ENCODE measurements around the gene SLF2. TPM values are rescaled to one million over a fixed set of nuclear protein-coding genes. Genes with fewer than 3 reads are reported as not detected.
"Not testable (repeated sequence)": the region's sequence is repeated elsewhere in the genome, so short reads cannot be mapped to it uniquely, and the experiment has no call there.

The SLF2 gene
- total RNA-seq, 3 donors from 2014 or later = 16.6 to 18.6 (median 17.6) TPM

DNA sequence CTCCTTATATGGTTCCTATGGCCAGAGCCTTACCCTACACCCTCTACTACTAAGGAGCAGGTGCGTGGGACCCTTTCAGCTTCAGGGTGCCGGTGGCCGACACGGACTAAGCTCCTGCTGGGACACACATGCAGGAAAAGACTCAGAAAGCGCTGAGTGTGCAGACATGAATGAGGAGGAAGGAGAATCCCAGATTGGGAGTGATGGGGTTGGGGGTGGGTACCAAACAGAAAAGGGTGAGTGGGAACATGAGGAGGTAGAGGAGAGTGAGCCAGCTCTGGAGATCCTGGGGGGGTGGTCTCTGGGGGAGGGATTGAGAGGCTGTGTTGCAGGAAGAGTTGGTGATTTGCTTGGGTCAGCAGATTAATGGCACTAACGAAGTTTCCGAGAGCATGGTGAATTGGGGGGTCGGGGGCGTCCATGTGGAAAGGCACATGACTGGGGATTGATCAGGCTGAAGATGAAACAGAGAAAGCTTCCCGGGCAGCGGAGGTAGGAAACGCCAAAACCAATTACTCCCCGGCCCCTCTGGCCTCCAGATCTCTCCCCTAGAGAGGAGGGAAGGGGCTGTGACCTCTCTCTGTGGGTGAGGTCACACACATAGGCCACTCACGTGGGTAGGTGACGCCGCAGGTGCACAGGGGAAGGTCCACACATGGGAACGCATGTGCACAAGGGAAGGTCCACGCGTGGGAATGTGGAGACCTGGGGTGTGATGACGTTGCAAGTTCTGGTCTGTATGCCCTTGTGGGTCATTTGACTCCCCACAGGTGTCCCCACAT is 37.9 kb upstream of the SLF2 start:
- DNase-seq (no peak), ATAC-seq (no peak)
- Mint-ChIP-seq H3K4me3 (no peak overlapping the region), H3K9me3 (no peaks in the 10 kb centered on the region), H3K4me1 (ENCODE audit: low read depth) (no peaks in the 10 kb centered on the region), H3K27me3 (ENCODE audit: low read depth) (peaks cover 37% of the 10 kb centered on the region), H3K36me3 (ENCODE audit: insufficient read depth) (no peaks in the 10 kb centered on the region)

DNA sequence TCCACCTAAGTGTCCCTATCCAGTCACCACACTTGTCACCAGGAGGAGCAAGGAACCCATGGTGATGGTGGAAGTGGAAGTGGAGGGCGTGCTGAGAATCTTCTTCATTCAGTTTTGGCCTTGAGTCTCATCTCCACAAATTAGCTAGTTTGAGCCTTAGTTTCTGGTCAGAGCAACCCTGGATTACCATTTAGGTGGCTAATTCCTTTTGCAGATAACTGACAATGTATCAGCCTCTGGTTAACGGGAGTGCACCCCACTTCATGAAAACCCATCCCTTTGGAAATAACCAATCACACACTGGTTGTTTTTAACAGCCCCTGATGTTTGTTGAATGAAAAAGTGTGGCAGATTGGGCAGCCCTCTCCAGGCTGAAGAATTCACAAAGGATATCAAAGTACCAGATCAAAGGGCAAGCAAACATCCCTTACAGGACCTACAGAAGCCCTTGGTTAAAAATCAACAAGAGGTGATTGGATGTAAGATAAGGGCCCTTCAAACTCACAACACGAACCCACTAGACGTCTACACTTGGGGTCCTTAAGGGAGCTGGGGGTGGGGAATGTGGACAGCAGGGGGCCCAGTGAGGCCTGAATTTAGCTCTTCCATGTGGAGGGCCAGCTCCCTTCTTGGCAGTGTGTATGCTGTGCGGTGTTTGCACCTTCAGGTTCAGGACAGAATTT is 37.1 kb upstream of the SLF2 start:
- no peaks in the 10 kb centered on the region for H3K36me3 Mint-ChIP-seq (ENCODE audit: insufficient read depth)
- no peak for ATAC-seq
- H3K9me3 Mint-ChIP-seq = no peaks in the 10 kb centered on the region

DNA sequence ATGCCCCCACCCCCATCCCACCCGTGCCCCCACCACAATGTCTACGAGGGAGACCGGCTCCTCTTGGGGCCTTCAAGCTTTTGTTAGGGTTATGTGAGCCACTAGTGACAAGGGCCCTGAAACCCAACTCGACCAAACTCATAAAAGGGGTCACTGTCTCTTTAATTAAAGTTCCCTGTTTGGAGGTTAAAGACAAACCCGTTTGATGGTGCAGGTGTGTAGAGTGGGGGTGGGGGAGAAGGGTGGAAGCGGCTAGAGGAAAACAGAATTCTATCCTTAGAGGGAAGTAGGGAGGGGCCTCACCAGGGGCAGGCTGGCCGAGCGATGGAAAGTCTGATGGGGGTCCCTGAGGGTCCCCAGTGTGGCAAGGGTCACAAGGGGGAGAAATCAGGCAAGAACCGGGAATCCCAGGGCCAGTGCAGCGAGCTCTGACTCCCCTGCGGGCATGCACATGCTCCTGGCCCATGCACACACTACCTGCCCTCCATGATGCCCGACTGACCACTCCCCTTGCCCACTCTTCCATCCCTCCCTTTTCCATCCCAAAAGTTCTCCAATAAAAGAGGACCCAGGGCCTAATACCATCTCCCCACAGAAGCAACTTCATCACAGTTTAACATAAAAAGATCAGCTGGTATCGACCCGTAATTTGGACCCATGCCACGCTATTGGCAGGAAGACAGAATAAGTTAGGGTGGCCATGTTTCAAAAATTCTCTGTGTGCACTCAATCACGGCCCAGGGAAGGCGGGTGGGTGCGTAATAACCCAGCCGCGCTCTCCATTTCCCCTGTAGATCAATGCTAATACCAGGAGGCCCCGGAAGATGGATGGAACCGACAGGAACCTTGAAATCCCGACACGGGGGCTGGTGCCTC is 35.9 kb upstream of the SLF2 start:
- ATAC-seq (no peak), DNase-seq (no peak)
- no peaks in the 10 kb centered on the region for H3K36me3 Mint-ChIP-seq (ENCODE audit: insufficient read depth)
- peaks cover 37% of the 10 kb centered on the region for H3K27me3 Mint-ChIP-seq (ENCODE audit: low read depth)
- H3K4me3 Mint-ChIP-seq = no peak overlapping the region
- no peaks in the 10 kb centered on the region for H3K4me1 Mint-ChIP-seq (ENCODE audit: low read depth)
- no peaks in the 10 kb centered on the region for H3K9me3 Mint-ChIP-seq

More for the DNA sequence above, 37.1 kb upstream of the SLF2 start:
- no peaks in the 10 kb centered on the region for H3K4me1 Mint-ChIP-seq (ENCODE audit: low read depth)
- peaks cover 37% of the 10 kb centered on the region for H3K27me3 Mint-ChIP-seq (ENCODE audit: low read depth)
- H3K4me3 Mint-ChIP-seq = no peak overlapping the region
- no peak for DNase-seq

DNA sequence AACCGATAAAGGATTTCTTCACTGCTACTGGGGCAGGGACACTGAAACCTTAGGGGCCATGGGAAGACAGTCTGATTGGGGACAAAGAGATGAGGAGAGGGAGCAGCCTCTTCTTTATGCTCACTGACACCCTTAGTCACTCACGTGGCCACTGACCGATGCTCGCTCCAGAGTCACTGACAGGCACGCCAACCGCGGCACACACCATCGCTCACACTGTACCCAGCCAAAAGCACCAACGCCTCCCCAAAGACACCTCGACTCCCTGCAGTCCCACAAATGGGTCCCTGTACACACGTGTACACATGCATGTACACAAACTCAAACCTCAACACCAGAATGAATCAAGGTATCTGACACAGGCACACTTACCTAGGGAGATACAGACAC is 35.3 kb upstream of the SLF2 start:
- H3K27me3 Mint-ChIP-seq (ENCODE audit: low read depth) = peaks cover 37% of the 10 kb centered on the region
- no peaks in the 10 kb centered on the region for H3K36me3 Mint-ChIP-seq (ENCODE audit: insufficient read depth)
- no peaks in the 10 kb centered on the region for H3K9me3 Mint-ChIP-seq
- ATAC-seq (no peak), DNase-seq (no peak)
- H3K4me3 Mint-ChIP-seq = no peak overlapping the region
- no peaks in the 10 kb centered on the region for H3K4me1 Mint-ChIP-seq (ENCODE audit: low read depth)

DNA sequence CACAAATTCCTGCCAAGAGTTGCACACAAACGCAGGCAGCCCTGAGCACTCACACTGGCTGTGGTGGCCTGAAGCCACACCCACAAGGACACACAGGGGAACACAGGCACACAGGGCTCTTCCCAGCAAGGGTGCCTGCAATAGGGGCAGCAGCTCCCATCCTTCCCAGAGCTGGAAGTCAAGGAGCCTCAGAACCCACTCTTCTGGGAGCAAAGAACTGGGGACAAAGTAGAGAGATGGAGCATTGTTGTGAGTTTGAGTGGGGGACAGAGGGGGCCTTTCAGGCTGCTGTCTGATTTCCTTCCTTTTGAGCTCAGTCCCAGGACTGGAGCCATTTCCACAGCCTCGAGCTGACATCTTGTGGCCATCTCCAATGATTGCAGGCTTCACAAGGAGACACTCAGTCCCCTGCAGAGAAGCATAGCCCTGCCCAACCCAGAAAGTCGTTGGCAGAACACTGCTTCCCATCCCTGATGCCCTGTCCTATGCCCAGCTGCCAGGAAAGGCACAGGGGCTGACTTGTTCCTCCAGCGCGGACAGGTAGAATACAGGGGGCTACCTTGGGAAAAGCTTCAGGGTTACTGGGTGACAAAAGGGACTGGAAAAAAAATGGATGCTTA is 34.4 kb upstream of the SLF2 start:
- no peaks in the 10 kb centered on the region for H3K4me1 Mint-ChIP-seq (ENCODE audit: low read depth)
- H3K27me3 Mint-ChIP-seq (ENCODE audit: low read depth) = peaks cover 31% of the 10 kb centered on the region
- no peak overlapping the region for H3K4me3 Mint-ChIP-seq
- DNase-seq = no peak
- no peaks in the 10 kb centered on the region for H3K9me3 Mint-ChIP-seq
- ATAC-seq = peak; percentile 48 to 77
- no peaks in the 10 kb centered on the region for H3K36me3 Mint-ChIP-seq (ENCODE audit: insufficient read depth)

DNA sequence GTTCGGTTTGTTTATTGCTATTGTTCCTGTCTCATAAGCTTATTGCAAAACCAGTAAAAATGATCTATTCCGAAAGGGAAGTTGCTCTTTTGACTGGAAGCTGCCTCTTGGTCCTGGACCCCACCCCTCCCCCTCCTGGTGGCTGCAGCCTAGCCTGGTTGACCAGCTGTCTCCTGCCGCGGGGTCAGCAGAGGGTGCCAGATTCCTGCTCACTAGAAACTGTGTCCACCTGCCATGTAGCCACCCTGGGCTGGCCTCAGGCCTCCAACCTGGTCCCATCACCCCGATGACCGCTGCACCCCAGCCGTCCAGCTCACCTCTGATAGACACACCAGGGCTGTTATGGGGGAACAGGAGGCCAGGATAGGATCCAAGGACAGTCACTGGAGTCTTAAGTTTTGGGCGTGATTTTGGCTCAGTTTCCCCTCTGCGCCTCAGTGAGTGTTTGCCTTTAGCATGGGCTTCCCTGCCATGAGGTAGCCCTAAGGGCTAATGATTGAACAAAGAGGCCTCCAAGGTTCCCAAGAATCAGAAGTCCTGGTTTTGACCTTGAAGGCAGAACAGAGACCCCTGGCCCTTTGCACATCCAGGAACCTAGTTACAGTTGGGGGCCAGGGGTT is 32.9 kb upstream of the SLF2 start:
- DNase-seq (no peak), ATAC-seq (no peak)
- H3K9me3 Mint-ChIP-seq = no peaks in the 10 kb centered on the region
- peaks cover 26% of the 10 kb centered on the region for H3K27me3 Mint-ChIP-seq (ENCODE audit: low read depth)
- H3K4me3 Mint-ChIP-seq = no peak overlapping the region
- no peaks in the 10 kb centered on the region for H3K4me1 Mint-ChIP-seq (ENCODE audit: low read depth)
- H3K36me3 Mint-ChIP-seq (ENCODE audit: insufficient read depth) = no peaks in the 10 kb centered on the region

DNA sequence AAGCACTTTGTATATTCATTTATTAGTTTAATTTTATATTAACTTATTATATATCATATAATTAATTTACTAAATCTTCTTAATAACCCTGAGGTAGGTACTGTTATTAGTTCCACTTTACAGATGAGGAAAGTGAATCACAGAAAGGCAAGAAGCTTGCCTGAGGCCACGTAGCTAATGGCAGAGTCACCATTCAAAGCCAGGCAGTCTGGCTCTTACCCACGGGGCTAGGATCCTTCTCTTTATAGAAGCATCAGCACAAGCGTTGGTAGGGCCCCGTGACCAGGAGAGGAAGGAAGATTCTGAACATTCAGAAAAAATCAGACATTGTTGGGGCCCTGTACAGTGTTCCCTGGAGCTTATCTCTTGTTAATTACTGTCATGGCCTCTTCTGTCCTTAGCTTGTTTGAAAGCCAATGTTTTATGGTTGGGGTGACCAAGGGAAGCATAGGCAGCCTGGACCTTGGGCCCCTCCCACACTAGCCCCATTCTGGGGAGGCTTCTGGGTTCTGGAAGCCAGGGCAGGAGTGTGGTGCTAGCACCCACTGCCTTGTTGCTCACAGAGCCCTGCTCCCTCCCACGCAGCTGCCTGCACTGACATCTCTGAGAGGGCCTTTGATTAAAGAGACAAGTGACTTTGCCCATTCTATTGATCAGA is 31.1 kb upstream of the SLF2 start:
- no peak for DNase-seq
- Mint-ChIP-seq H3K4me3 (no peak overlapping the region), H3K36me3 (ENCODE audit: insufficient read depth) (no peaks in the 10 kb centered on the region), H3K4me1 (ENCODE audit: low read depth) (no peaks in the 10 kb centered on the region), H3K9me3 (no peaks in the 10 kb centered on the region), H3K27me3 (ENCODE audit: low read depth) (peaks cover 11% of the 10 kb centered on the region)
- no peak for ATAC-seq

DNA sequence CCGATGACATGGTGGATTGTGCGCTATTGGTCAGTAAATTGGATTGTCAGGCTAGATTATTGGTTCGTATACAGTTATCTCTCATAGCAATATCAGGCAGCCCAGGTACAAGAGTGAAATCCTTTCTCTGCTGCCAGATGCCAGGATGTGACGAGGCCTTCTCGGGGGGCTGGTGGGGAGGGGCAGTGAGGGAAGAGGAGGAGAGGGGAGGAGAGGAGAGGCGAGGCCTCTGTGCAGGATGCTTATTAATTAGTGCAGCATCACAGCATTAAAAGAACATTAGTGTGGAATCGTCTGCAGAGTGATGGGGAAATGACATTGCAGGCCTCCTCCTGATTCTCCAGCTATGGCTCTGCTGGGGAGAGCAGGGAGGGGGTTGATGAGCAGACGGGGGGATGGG is 30.5 kb upstream of the SLF2 start:
- no peaks in the 10 kb centered on the region for H3K9me3 Mint-ChIP-seq
- H3K27me3 Mint-ChIP-seq (ENCODE audit: low read depth) = peaks cover 11% of the 10 kb centered on the region
- no peak for DNase-seq
- no peaks in the 10 kb centered on the region for H3K36me3 Mint-ChIP-seq (ENCODE audit: insufficient read depth)
- ATAC-seq = no peak
- no peak overlapping the region for H3K4me3 Mint-ChIP-seq
- no peaks in the 10 kb centered on the region for H3K4me1 Mint-ChIP-seq (ENCODE audit: low read depth)

DNA sequence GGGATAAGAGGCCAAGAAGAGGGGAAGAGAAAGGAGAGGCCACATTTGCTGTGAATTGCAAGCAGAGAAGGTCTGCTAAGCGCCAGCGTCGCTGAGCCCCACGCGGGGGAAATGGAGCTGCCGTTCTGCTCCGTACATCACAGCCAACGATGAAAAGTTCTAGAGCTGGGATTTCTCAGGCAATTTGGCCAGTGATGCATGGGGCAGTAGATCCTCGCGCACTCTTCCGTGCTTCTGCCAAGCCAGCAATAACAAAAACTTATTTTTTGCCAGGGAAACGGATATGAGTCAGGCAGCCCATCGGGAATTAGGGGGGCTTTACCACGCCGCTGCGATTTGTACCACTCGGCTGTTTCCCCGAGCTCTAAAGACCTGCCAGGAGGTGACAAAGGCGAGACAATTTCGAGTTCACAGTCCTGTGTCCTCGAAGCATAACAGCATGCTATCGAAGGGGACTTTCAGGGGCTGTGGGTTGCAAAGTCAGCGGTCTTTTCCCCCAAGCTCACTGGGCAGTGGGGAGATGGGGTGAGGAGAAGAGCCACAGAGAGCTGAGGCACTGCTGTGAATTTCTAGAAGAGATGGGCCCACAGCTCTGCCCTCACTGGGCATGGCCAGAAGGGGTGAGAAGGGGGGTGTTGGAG is 30.0 kb upstream of the SLF2 start:
- no peaks in the 10 kb centered on the region for H3K36me3 Mint-ChIP-seq (ENCODE audit: insufficient read depth)
- no peak overlapping the region for H3K4me3 Mint-ChIP-seq
- H3K4me1 Mint-ChIP-seq (ENCODE audit: low read depth) = no peaks in the 10 kb centered on the region
- H3K27me3 Mint-ChIP-seq (ENCODE audit: low read depth) = peaks cover 13% of the 10 kb centered on the region
- H3K9me3 Mint-ChIP-seq = no peaks in the 10 kb centered on the region
- DNase-seq (no peak), ATAC-seq (no peak)

DNA sequence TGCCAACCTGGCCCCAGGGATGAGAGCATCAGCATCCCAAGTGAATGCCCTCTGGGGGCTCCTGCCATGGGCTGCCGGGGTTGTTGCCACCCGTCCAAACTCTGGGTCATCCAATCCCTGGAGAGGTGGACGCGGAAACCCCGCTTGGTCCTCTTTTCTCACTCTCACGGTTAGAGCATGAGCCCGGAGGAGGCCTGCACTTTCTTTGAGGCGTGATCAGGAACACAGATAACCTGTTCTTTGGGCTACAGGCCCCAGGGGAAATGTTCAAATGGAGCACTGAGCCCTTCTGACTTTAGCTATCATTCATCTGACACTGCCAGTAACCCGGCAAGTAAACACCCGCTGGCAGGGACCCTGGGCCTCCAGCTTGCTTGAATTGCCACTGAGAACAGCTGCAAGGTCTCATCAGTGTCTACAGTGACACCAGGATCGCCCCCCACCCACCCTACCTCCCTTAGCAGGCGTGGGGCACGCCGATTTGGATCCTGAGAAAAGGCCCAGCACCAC is 29.4 kb upstream of the SLF2 start:
- Mint-ChIP-seq H3K36me3 (ENCODE audit: insufficient read depth) (no peaks in the 10 kb centered on the region), H3K4me3 (no peak overlapping the region), H3K27me3 (ENCODE audit: low read depth) (peaks cover 8% of the 10 kb centered on the region), H3K9me3 (no peaks in the 10 kb centered on the region), H3K4me1 (ENCODE audit: low read depth) (no peaks in the 10 kb centered on the region)
- DNase-seq = no peak
- no peak for ATAC-seq

DNA sequence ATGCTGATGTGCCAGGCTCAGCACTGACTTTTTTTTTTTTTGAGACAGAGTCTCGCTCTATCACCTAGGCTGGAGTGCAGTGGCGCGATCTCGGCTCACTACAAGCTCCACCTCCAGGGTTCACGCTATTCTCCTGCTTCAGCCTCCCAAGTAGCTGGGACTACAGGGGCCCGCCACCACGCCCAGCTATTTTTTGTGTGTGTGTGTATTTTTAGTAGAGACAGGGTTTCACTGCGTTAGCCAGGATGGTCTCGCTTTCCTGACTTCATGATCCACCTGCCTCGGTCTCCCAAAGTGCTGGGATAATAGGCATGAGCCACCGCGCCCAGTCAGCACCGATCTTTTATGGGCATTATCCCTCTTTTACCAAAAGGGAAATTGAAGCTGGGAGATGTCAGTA is 27.2 kb upstream of the SLF2 start:
- H3K4me1 Mint-ChIP-seq (ENCODE audit: low read depth); DNase-seq; H3K36me3 Mint-ChIP-seq (ENCODE audit: insufficient read depth); H3K4me3 Mint-ChIP-seq; H3K9me3 Mint-ChIP-seq; ATAC-seq: not testable (repeated sequence)
- peaks cover 23% of the 10 kb centered on the region for H3K27me3 Mint-ChIP-seq (ENCODE audit: low read depth)

DNA sequence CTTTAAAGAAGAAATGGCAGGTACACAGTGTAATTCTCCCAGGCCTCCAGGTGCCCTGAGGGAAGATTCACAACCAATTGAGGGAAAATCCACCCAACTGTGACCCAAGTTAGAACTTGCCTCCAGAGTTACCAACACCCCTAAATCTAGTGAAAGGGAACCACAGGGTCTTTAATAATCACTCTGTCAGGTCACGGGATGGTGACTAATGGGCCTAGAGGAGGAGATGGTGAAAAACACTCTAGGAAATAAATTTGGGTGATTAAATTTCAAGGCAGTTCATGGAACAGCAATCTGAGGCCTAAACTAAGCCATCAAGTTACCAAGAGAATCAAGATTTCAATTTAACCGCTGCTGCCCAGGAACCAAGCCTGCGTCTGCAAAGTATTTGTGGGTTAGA is 26.7 kb upstream of the SLF2 start:
- Mint-ChIP-seq H3K4me1 (ENCODE audit: low read depth) (no peaks in the 10 kb centered on the region), H3K4me3 (no peak overlapping the region), H3K36me3 (ENCODE audit: insufficient read depth) (no peaks in the 10 kb centered on the region), H3K27me3 (ENCODE audit: low read depth) (peaks cover 28% of the 10 kb centered on the region), H3K9me3 (no peaks in the 10 kb centered on the region)
- ATAC-seq (no peak), DNase-seq (no peak)

DNA sequence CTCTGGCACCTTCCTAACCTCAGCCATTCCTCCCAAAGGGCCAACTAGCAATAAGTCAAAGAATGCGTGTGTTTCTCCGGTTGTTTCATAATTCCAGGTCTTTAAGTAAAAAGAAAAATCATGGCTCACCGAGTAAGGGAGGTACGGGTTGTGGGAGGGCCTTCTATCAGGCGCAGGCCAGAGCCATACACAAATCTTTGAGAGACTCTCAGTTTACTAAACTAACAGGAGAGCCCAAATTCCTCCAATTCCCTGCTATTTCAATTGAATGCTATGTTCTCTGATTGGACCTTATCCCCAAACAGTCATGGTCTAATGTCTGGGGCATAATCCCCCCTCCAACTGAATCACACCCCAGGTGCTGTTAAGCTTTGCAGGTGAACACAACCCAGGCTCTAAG is 26.2 kb upstream of the SLF2 start:
- ATAC-seq (no peak), DNase-seq (no peak)
- no peak overlapping the region for H3K4me3 Mint-ChIP-seq
- peaks cover 31% of the 10 kb centered on the region for H3K27me3 Mint-ChIP-seq (ENCODE audit: low read depth)
- no peaks in the 10 kb centered on the region for H3K9me3 Mint-ChIP-seq
- no peaks in the 10 kb centered on the region for H3K36me3 Mint-ChIP-seq (ENCODE audit: insufficient read depth)
- no peaks in the 10 kb centered on the region for H3K4me1 Mint-ChIP-seq (ENCODE audit: low read depth)
